ENCODE measurements around the gene MOB3A.
A peak's percentile ranks its signal among the peaks of the same experiment; 100 is the strongest.

MOB3A gene

GRCh38 chr19:2059422-2060201 lies 36.5 kb downstream of the MOB3A start:
- DNase-seq (ENCODE audit: low spot score): peak; percentile 75

GRCh38 chr19:2058570-2059421 lies 37.3 kb downstream of the MOB3A start:
- no peak for DNase-seq (ENCODE audit: low spot score)

- DNase-seq (ENCODE audit: low spot score): no peak
These were observed 38.3 kb downstream of the MOB3A start for GRCh38 chr19:2057484-2058469.

- DNase-seq (ENCODE audit: low spot score): no peak
These were observed 39.3 kb downstream of the MOB3A start for GRCh38 chr19:2056837-2057192.

GRCh38 chr19:2055931-2056836 lies 39.9 kb downstream of the MOB3A start:
- DNase-seq (ENCODE audit: low spot score): no peak

- no peak for DNase-seq (ENCODE audit: low spot score)
These were observed 41.4 kb downstream of the MOB3A start for GRCh38 chr19:2054763-2055162.

GRCh38 chr19:2053601-2054389 lies 42.3 kb downstream of the MOB3A start:
- no peak for DNase-seq (ENCODE audit: low spot score)

- DNase-seq (ENCODE audit: low spot score): no peak
These were observed 44.1 kb downstream of the MOB3A start for GRCh38 chr19:2051773-2052704.

GRCh38 chr19:2050991-2051772 lies 44.9 kb downstream of the MOB3A start, which contains the start of gene MKNK2:
Gene MKNK2, minus strand, starts transcription at chr19:2051244. Its CDS starts 393 bp downstream, at chr19:2050851.
- peak; percentile 89 for DNase-seq (ENCODE audit: low spot score)

- DNase-seq (ENCODE audit: low spot score): no peak
These were observed 45.7 kb downstream of the MOB3A start for GRCh38 chr19:2050349-2050990.

GRCh38 chr19:2049741-2050348 lies 46.3 kb downstream of the MOB3A start:
- peak; percentile 77 for DNase-seq (ENCODE audit: low spot score)

GRCh38 chr19:2048959-2049740 lies 47.0 kb downstream of the MOB3A start:
- DNase-seq (ENCODE audit: low spot score): peak; percentile 66

- DNase-seq (ENCODE audit: low spot score): no peak
These were observed 47.8 kb downstream of the MOB3A start for GRCh38 chr19:2048104-2048958.

- no peak for DNase-seq (ENCODE audit: low spot score)
These were observed 48.5 kb downstream of the MOB3A start for GRCh38 chr19:2047449-2048103.

GRCh38 chr19:2047076-2047448 lies 49.1 kb downstream of the MOB3A start:
- DNase-seq (ENCODE audit: low spot score): no peak
